HUES64 (cell line): ENCODE measurements around the gene LGALS9.

ENCODE experiments used
- H3K27ac ChIP-seq: 2 replicates; pipeline ENCODE4 v1.7.0; 2013; ENCODE audit warnings: low read depth, low read length, inconsistent platforms
- H3K27me3 ChIP-seq: 2 replicates; pipeline ENCODE4 v1.6.1; 2013; ENCODE audit warnings: mild to moderate bottlenecking, low read length; ENCODE audit not compliant: insufficient read depth
- H3K36me3 ChIP-seq: 2 replicates; pipeline ENCODE4 v1.6.1; 2013; ENCODE audit warnings: mild to moderate bottlenecking, low read length; ENCODE audit not compliant: insufficient read depth
- H3K4me1 ChIP-seq: 2 replicates; pipeline ENCODE4 v1.6.1; 2013; ENCODE audit warnings: mild to moderate bottlenecking, low read length, moderate library complexity; ENCODE audit not compliant: insufficient read depth
- H3K4me3 ChIP-seq: 2 replicates; pipeline ENCODE4 v1.5.1; 2013; ENCODE audit warnings: mild to moderate bottlenecking, low read length, moderate library complexity
- H3K9ac ChIP-seq: 2 replicates; pipeline ENCODE4 v1.6.1; 2013; ENCODE audit warnings: mild to moderate bottlenecking, low read depth, low read length
- H3K9me3 ChIP-seq: 2 replicates; pipeline ENCODE4 v1.6.1; 2013; ENCODE audit warnings: low read depth, low read length; ENCODE audit not compliant: insufficient read depth
- WGBS: fragments of 150-250, 120-280 bp; methylation state at CpG from one replicate; pipeline ENCODE4 v1.1.7; 2013; ENCODE audit warnings: missing lambda C conversion rate; 5-methylcytosine and 5-hydroxymethylcytosine counted together

The LGALS9 gene

DNA sequence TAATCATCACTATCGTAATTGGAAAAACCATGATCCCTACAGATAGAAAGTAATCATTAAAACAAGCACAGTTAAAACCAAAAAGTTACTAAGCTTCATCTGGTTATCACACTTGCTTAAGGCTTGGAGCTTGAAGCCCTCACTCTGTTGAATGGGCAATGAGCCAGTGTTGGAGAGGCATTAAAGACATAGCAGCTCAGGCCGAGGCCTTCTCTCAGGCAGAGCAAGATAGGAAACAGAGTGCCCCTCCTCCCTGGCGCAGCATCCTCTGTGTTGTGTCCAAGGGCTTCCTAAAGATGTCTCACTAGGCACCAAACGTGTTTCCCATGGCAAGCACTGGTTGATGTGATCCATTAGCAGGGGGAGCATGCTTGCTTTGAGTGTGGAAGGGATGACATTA, 34.9 kb upstream of the LGALS9 start:
- Histone ChIP-seq H3K9me3 (no peaks in the 10 kb centered on the region), H3K36me3 (peaks cover 33% of the 10 kb centered on the region), H3K9ac (no peak overlapping the region), H3K27ac (no peak overlapping the region), H3K4me3 (no peak overlapping the region), H3K27me3 (no peaks in the 10 kb centered on the region), H3K4me1 (no peaks in the 10 kb centered on the region)
- WGBS = 91% methylated on average over 4 of the region's 4 CpGs

DNA sequence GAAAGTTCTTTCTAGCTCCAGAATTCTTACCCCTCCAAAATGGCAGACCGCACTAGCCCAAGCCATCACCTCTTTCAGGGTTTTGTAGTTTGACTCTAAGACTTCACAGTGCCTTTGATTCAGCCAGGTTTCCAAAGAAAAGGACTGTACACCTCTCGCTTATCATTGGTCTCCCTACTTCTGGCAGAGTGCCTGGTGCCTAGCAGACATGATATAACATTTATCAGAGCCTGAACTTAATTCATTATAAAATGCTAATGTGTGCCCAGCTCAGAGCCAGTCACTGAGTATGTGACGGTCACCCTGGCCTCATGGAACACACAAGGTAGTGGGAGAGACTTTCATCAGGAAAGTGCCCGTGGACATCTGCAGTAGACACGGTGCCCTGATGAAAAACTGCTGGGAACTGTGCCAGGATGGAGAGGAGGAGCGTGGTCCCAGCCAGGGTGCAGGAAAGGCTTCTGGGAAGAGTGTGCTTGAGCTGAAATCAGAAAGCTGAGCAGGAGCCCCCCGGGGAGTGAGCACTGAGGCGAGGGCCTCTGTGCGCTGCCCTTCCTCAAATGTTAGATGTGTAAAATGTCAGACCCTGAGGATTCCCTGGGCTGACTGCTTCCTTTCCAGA, 34.3 kb upstream of the LGALS9 start:
- 93% methylated on average over 9 of the region's 9 CpGs for WGBS
- H3K9me3 ChIP-seq = no peaks in the 10 kb centered on the region
- H3K36me3 ChIP-seq = peaks cover 31% of the 10 kb centered on the region
- no peak overlapping the region for H3K9ac ChIP-seq
- H3K4me3 ChIP-seq = no peak overlapping the region
- no peak overlapping the region for H3K27ac ChIP-seq
- H3K27me3 ChIP-seq = no peaks in the 10 kb centered on the region
- no peaks in the 10 kb centered on the region for H3K4me1 ChIP-seq

DNA sequence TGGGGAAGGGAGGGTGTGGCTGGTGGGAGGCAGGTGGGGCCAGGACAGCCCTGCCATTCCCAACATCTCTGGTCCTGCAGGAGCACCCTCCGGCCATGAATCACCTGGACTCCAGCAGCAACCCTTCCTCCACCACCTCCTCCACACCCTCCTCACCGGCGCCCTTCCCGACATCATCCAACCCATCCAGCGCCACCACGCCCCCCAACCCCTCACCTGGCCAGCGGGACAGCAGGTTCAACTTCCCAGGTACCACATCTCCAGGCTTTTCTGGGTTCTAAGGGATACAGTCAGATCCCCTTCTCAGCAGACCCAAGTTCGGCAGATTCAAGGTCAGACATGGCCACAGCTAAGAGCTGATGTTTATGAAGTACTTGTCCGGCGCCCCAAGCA, 33.8 kb upstream of the LGALS9 start:
- Histone ChIP-seq H3K27me3 (no peaks in the 10 kb centered on the region), H3K4me1 (no peaks in the 10 kb centered on the region), H3K9ac (no peak overlapping the region), H3K9me3 (no peaks in the 10 kb centered on the region), H3K36me3 (peaks cover 31% of the 10 kb centered on the region), H3K27ac (no peak overlapping the region), H3K4me3 (no peak overlapping the region)
- WGBS = 86% methylated on average over 10 of the region's 10 CpGs

DNA sequence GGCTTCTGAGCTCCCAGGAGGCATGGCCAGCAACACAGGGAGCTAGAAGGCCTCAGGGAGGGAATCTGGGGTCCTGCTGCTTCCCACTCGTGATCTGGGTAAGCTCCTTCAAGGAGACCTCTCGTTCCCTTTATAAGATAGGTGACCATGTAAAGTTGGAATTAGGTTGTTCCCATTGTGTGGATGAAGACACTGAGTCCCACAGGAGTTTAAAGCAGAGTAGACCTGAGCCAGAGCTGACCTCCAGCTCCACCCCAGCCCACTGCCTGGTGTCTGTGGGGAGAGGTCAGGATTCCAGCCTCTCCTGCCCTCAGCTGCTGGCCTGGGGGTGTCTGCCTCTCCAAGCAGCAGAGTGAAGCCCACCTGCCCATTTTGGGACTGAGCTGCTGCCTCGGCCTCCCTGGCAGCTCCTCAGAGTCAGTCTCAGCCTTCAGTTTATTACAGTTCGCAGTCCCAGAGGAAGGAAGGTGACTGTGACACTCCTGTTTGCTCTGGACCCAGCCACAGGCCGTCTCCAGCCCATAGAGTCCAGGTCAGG, 33.1 kb upstream of the LGALS9 start:
- no peaks in the 10 kb centered on the region for H3K27me3 ChIP-seq
- no peaks in the 10 kb centered on the region for H3K4me1 ChIP-seq
- no peak overlapping the region for H3K9ac ChIP-seq
- 91% methylated on average over 5 of the region's 5 CpGs for WGBS
- H3K27ac ChIP-seq = no peak overlapping the region
- H3K4me3 ChIP-seq = no peak overlapping the region
- H3K36me3 ChIP-seq = peaks cover 24% of the 10 kb centered on the region
- H3K9me3 ChIP-seq = no peaks in the 10 kb centered on the region

DNA sequence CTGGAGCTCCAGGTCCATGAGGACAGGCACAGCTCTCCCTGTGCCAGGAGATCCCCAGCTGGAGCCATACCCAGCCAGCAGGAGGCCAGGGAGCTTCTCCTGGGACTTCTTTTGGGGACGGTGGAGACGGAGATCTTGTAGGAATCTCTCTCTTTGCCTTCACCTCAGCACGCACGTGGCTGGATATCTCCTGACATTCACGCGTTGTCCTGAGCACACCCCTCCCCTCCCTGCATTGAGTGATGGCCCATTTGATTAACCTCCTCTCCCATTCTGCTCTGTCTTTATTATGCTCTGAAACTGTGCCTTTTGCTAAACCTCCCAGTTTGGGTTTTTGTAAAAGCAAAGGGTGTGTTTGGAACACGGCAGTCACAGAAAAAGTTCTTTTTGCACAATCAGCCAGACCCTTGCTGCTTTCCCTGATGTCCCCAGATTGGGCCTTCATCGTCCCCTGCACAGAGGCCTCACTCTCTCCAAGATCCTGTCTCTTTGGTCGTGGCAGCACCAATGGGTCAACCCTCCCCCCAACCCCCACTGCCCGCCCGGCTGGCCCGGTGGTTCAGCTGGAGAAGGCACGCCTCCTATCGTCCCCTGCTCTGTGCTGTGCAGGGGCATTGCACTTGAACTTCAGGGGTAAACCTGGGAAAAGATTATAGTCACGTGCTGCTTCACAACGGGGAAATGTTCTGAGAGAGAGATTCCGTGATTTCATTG, 32.5 kb upstream of the LGALS9 start:
- no peaks in the 10 kb centered on the region for H3K9me3 ChIP-seq
- no peaks in the 10 kb centered on the region for H3K4me1 ChIP-seq
- 89% methylated on average over 17 of the region's 17 CpGs for WGBS
- H3K27ac ChIP-seq = no peak overlapping the region
- H3K9ac ChIP-seq = no peak overlapping the region
- H3K36me3 ChIP-seq = peaks cover 18% of the 10 kb centered on the region
- no peak overlapping the region for H3K4me3 ChIP-seq
- H3K27me3 ChIP-seq = no peaks in the 10 kb centered on the region

DNA sequence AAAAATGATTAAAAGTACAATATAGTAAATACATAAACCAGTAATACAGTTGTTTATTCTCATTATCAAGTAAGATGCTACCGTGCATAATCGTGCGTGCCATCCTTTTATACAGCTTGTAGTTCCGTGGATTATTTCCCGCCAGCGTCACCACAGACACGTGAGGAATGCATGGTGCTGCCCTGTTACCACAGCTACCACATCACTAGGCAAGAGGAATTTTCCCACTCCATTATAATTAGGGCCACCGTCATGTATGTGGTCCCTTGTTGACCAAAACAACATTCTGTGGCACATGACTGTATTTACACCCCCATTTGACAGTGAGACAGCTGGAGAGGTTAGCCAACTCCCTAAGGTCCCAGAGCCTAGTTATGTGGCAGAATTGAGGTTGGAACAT, 30.5 kb upstream of the LGALS9 start:
- WGBS = 95% methylated on average over 8 of the region's 8 CpGs
- H3K36me3 ChIP-seq = peaks cover 34% of the 10 kb centered on the region
- H3K4me3 ChIP-seq = no peak overlapping the region
- no peak overlapping the region for H3K9ac ChIP-seq
- no peaks in the 10 kb centered on the region for H3K9me3 ChIP-seq
- no peaks in the 10 kb centered on the region for H3K4me1 ChIP-seq
- H3K27ac ChIP-seq = no peak overlapping the region
- no peaks in the 10 kb centered on the region for H3K27me3 ChIP-seq

DNA sequence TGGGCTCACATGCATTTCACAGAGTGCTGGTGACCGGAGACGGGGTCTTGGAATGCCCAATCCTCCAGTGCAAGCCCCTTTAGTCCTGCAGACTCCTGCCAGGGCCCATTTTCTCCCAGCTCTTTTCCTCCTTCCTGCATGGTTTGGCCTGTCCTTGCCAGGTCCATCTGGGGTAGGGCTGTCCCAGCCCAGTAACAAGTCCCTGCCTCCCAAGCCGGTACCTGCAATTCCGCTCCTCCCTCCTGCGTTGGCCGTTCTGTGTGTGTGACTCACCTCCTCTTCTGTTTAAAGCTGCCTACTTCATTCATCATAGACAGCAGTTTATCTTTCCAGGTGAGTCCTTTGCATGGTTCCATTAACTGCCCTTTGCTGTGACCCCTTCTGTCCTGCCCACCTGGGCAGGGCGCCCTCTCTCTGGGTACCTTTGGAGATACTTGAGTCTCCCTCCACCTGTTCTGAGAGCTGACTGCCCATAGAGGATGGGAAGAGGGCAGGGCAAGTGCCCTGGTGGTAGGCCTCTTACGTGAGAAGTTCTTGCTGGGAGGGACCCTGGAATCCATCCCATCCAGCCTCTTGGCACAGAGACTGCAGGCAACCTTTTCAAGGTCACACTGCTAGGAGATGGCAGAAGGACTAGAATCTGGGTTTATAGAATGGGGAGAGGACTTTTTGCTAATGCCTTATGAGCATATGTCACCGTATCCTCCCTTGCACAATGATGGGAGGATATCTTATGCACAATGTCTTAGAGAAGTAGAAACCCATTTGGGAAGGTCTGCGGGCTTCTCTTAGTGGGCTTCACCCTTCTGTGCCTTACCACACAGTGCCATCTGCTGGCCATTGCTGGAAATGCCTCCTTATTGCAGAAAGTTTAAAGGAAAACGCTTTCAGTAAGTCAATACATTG, 29.7 kb upstream of the LGALS9 start:
- Histone ChIP-seq H3K27me3 (no peaks in the 10 kb centered on the region), H3K4me3 (no peak overlapping the region), H3K4me1 (no peaks in the 10 kb centered on the region), H3K36me3 (peaks cover 41% of the 10 kb centered on the region), H3K9ac (no peak overlapping the region), H3K27ac (no peak overlapping the region), H3K9me3 (no peaks in the 10 kb centered on the region)
- 76% methylated on average over 11 of the region's 11 CpGs for WGBS

DNA sequence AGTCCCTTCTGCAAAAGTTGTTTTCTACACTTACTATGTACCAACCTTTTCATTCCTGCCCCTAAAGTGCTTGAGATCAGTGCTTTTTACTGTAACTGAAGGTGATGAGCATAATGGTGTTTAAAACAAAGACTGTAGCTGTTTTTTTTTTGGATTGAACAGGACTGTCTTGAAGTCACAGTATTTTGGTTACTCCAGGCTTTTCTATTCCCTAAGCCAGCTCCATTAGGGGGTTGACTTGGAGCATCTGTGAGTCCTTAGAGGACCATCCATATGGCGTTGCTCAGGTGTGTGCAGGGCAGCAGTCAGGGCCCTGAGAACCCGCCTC, 29.0 kb upstream of the LGALS9 start:
- no peaks in the 10 kb centered on the region for H3K27me3 ChIP-seq
- no peak overlapping the region for H3K27ac ChIP-seq
- no peak overlapping the region for H3K4me3 ChIP-seq
- H3K4me1 ChIP-seq = no peaks in the 10 kb centered on the region
- peaks cover 44% of the 10 kb centered on the region for H3K36me3 ChIP-seq
- no peak overlapping the region for H3K9ac ChIP-seq
- no peaks in the 10 kb centered on the region for H3K9me3 ChIP-seq
- WGBS = 85% methylated on average over 2 of the region's 2 CpGs

DNA sequence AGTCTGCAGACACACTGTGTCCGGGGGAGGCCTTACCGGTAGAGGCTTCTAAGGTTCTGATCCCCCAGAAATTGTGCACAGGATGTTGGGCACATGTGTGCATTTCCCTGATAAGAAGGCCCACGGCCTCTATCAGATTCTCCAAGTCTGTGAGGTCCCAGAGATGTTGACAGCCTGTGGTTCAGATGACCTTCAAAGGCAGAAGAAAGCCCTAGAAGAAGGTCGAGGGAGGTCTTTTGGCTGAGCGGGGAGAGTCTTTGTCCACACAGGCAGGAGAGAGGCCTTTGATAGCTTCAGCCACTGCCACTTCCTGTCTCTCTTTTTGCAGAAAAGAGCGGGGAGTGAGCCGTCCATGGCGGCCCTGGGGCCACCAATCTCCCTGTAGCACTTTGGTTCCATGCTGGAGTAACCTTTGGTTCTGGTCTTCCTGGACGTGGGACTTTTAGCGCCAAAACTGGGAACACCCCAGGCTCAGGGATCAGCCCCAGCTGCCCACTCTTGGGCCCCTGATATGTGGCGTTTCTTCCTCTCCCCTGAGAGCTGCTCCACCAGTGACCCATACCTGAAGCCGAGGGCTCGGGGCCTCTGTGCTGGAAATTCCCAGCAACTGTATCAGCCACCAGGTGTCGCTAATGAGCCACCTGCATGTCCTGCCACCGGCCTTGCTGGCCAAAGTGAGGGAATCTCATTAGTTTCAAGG, 28.1 kb upstream of the LGALS9 start:
- Histone ChIP-seq H3K27me3 (no peaks in the 10 kb centered on the region), H3K27ac (no peak overlapping the region), H3K36me3 (peaks cover 49% of the 10 kb centered on the region), H3K9ac (no peak overlapping the region), H3K9me3 (no peaks in the 10 kb centered on the region), H3K4me1 (no peaks in the 10 kb centered on the region), H3K4me3 (no peak overlapping the region)
- 58% methylated on average over 15 of the region's 15 CpGs for WGBS

DNA sequence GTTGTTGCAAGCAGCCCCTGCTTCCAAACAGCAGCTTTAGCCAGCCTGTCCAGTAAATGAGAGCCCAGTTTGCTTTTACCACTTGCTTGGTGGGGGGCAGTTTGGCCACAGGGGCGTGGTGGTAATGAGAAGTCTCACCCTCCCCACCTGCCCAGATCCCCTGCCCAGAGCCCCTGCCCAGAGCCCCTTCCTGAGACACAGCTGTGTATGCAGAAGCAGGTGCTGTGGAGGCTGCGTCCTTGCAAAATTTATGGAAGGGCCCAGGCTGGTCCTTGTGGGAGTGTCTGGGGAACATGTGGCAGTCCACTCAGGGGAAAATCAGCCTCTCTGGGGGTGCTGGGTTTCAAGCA, 27.6 kb upstream of the LGALS9 start:
- H3K4me1 ChIP-seq = no peaks in the 10 kb centered on the region
- no peaks in the 10 kb centered on the region for H3K27me3 ChIP-seq
- WGBS = 87% methylated on average over 1 of the region's 2 CpGs
- H3K9me3 ChIP-seq = no peaks in the 10 kb centered on the region
- H3K36me3 ChIP-seq = peaks cover 54% of the 10 kb centered on the region
- no peak overlapping the region for H3K4me3 ChIP-seq
- H3K27ac ChIP-seq = no peak overlapping the region
- no peak overlapping the region for H3K9ac ChIP-seq
